Measurements from ENCODE around the gene C7orf25.
"Not testable (repeated sequence)": the region's sequence is repeated elsewhere in the genome, so short reads cannot be mapped to it uniquely, and the experiment has no call there.

The C7orf25 gene

DNA sequence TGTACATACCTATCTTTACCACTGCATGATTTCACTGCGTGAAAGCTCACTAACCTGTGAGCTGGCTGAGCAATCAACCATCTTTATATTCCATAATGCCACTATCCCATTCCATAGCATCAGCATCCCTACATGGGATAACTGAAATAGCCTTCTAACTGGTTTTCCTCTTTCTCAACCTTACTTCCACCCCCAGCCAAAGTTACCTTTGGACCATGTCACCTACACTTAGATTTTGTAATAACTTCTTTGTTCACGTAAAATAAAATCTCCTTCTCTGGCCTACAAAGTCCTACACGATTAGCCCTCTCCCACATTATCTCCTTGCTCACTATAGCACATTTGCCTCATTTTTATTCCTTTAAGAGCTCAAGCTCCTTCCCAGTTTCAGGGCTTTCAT lies 17.6 kb upstream of the C7orf25 start:
- DNase-seq (ENCODE audit: low read depth): no peak

GRCh38 chr7:42928754-42929153 lies 16.9 kb upstream of the C7orf25 start:
- no peak for DNase-seq (ENCODE audit: low read depth)

GRCh38 chr7:42926204-42926603 lies 14.3 kb upstream of the C7orf25 start:
- DNase-seq (ENCODE audit: low read depth): no peak

DNA sequence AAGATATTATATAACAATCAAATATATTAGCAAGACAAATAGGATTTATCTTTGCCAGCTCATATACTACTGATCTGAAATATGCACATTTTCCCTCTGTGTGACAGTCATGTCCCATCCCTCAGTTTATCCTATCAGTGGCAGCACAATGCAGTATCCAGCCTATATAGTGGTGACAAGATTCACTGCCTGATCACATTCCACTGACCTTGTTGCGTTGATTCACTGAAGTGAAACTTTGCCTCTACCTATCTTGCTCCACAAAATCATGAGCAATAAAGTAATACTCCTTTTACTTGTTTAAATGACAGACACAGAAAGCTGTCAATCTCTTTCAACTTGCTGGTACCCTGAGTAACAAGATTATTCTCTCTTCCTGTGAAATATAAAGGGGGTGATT lies 13.8 kb upstream of the C7orf25 start:
- no peak for DNase-seq (ENCODE audit: low read depth)

DNA sequence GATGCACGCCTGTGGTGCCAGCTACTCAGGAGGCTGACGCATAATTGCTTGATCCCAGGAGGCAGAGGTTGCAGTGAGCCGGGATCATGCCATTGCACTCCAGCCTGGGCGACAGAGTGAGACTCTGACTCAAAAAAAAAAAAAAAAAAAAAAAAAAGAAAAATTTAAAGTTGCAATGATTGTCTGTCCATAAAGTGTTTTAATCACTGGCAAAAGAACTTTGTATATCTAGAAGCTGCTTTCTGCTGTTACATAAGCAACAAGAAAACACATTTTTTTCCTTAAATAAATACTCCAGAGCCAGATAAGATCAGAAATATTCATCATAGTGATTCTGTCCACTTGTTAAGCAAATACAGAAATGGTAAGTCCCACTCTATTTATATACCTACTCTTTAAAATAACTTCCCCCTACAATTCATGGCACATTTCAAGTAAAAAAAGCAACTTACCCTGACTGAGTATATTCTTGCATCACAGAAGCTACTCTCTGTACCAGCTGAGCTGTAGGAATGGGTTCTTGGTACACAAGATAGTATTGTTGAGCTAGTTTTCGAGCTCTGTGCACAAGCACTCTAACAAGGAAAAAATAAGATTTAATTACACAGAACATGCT lies 12.5 kb upstream of the C7orf25 start:
- no peak for DNase-seq (ENCODE audit: low read depth)

- DNase-seq (ENCODE audit: low read depth): no peak
These were observed 10.3 kb upstream of the C7orf25 start for GRCh38 chr7:42922017-42922753.

DNA sequence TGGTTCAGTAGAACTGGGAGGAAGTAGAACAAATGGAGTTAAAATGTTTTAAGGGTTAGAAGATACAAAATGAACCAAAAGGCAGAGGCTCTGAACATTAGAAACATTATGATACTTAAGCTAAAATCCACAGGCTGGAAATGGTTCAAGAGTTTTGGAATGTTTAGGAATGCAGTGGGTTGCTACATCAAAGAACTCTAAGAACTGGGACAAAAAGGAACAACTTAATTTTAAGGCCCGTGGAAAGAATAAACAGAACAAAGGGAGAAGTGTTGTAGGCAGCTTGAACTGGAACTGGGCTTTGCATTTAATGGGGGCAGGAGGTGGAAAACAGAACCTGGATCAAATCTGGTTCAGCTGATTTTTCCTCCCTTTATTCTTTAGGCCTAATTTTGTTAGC lies 3.5 kb upstream of the C7orf25 start:
- DNase-seq (ENCODE audit: low read depth): no peak

GRCh38 chr7:42914421-42915045 lies 2.7 kb upstream of the C7orf25 start:
- no peak for DNase-seq (ENCODE audit: low read depth)

DNA sequence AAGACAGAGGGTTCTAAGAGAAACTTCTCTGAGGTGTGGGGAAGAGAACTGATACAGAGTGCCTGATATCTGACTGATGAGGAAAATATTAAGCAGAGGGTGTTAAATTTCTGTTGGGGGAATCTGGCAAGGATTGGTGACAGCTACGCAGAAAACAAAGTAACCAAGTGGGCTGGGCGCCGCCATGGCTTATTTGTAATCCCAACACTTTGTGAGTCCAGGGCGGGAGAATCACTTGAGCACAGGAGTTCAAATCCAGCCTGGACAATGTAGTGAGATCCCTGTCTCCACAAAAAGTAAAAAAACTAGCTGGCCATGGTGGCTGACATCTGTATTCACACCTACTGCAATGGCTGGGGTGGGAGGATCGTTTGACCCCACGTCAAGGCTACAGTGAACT lies 2.1 kb upstream of the C7orf25 start:
- DNase-seq (ENCODE audit: low read depth): no peak

DNA sequence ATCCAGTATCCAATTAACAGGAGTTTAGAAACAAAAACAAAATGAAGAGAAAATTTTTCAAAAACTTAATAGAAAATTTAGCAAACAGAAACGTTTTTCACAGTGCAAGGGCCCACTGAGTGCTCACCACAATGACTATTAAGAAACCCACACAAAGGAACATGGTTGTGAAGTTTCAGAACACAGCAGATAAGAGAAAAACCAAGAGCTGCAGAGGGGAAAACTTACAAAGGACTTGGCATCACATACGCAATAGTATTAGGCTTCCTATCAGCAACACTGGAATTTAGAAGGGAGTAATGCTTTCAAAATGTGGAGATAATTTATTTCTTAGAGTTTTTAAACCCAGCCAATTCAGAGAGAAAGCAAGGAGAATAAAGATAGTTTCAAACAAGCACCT lies 1.7 kb upstream of the C7orf25 start:
- no peak for DNase-seq (ENCODE audit: low read depth)

DNA sequence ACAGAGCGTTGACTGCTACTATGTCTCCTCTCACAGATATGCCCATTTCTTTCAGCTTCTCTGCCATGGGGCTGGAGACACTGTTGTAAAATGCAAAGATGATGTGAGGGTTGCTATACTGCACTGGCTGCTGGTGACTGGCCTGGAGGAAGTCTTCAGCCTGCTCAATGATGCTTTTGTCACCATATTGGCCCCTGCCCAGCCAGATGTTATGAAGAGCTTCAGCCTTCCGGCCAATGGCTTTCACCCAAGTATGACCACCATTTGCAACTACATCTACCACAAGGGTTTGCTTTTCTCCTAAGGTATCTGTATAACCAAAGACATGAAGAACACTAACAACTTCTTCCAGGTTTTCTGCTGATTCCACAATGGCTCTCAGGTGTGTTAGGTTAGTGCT lies 1.6 kb downstream of the C7orf25 start:
- DNase-seq (ENCODE audit: low read depth): no peak

GRCh38 chr7:42907316-42907715 lies 4.6 kb downstream of the C7orf25 start:
- no peak for DNase-seq (ENCODE audit: low read depth)

- no peak for DNase-seq (ENCODE audit: low read depth)
These were observed 5.7 kb downstream of the C7orf25 start for GRCh38 chr7:42906181-42906580.

DNA sequence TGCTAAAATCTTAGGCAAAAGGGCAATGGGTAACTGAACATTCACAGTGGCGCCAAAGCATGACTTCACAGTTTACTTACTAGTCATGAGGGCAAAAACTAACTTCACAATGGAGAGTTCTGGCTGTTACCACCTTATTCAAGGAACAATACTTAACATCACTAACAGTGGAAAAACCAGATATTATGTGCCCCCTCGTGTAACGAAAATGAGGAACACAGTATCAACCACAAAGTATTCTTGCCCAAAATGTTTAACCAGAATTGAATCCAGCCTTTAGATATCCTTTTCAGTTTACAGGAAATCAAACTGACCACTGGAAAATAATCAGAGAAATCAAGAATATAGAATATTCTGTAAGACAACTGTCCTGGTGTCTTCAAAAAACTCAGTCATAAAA lies 9.5 kb downstream of the C7orf25 start:
- DNase-seq (ENCODE audit: low read depth): no peak

DNA sequence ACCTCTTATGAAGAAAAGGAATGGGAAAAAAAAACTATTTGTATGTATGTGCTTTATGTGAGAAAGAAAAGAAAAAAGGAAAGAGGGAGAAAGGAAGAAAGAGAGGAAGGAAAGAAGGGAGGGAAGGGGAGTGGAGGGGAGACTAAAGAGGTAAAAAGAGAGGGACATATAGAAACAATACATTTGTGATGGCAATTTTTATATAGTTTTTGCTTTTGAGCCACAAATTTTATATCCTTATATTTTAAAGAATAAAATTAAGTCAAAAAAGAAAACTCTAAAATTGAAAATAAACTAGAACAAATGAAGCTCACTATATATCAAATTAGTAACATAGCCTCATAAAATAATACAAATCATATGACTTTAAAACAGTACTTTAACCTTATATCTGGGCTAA lies 11.0 kb downstream of the C7orf25 start:
- no peak for DNase-seq (ENCODE audit: low read depth)

GRCh38 chr7:42893346-42894240 lies 18.3 kb downstream of the C7orf25 start:
- no peak for DNase-seq (ENCODE audit: low read depth)

DNA sequence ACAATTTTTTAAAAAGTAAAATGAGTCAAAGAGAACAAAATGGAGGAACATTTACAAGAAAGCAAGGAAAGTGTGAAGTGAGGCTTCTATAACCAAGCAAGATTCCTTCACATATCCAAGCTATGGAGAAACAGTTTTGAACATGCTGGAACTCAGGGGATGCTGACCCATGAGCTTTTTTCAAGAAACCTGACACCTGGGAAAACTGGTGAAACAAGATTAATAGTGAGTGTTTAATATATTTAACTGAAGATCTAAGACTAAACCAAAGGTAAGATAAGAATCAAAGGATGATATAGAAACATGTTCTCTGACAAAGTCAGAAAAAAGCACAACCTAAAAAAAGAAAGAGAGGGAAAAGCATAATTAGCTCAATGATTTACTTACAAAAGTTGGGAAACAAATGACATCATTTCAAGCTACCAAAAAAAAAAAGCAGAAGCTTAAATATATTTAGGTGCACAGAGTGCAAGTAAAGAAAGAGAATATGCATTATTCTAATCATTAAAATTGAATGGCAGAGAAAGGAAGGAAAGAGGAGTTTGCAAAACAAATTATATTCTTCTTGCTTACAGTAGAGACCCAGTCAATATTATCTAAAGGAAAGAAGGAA lies 24.9 kb downstream of the C7orf25 start:
- no peak for DNase-seq (ENCODE audit: low read depth)

DNA sequence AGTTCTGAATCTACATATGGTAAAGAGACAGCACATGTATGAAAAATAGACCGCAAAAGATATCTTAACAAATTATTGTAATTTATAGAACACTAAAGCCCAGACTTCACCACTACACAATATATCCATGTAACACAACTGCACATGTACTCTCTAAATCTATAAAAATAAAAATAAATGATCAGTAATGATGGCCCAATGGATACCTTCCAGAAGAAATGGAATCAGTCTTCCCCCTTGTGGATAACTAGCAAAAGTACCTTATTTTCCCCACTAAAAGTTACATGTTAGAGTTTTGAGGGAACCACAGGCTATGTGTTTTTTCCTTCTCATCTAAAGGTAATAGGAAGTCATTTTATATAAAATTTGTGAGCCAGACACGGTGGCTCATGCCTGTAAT lies 25.7 kb downstream of the C7orf25 start:
- no peak for DNase-seq (ENCODE audit: low read depth)

DNA sequence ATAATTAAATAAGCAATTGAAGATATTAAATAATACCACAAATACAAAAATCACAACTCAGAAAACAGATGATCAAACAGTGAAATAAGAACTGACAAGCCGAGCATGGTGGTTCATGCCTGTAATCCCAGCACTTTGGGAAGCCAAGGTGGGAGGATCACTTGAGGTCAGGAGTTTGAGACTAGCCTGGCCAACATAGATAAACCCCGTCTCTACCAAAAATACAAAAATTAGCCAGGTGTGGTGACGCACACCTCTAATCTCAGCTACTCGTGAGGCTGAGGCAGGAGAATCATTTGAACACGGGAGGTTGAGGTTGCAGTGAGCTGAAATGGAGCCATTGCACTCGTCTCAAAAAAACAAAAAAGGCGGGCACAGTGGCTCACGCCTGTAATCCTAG lies 26.7 kb downstream of the C7orf25 start:
- DNase-seq (ENCODE audit: low read depth): not testable (repeated sequence)

- DNase-seq (ENCODE audit: low read depth): no peak
These were observed 27.9 kb downstream of the C7orf25 start for GRCh38 chr7:42883950-42884349.

- no peak for DNase-seq (ENCODE audit: low read depth)
These were observed 31.5 kb downstream of the C7orf25 start for GRCh38 chr7:42880392-42880791.

DNA sequence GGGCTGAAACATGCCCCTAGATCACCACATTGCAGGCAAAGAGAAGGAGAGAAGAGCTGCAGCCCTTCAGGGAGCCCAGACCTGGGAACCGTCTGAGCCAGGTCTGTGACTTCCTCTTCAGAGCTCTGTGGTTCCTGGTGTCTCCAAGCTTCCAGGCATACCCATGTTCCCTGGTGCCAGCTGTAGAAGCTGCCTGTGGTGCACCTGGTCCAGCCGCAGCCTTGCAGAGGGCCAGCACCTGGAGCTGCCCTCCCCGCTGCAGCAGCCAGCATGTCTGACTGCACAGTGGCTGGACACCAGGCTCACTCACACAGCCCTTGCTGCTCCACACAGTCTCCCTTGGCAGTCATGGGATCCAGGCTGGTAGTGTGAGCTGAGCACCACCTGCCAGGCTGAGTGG lies 33.6 kb downstream of the C7orf25 start:
- DNase-seq (ENCODE audit: low read depth): no peak

Measured in T-helper 22 cell (primary cell).